HL-60/S4 treated with phorbol 12-myristate 13-acetate at 8.2 ng/mL for 4 days and 3 days (cell line): ENCODE measurements around the gene CTXND1.
"Not testable (repeated sequence)": the region's sequence is repeated elsewhere in the genome, so short reads cannot be mapped to it uniquely, and the experiment has no call there.

Source experiments
- in situ Hi-C: fragments of 300-500 bp; cut with MboI; formaldehyde crosslinking; loops from 2 replicates; pipeline ENCODE4 v1.15.0; 2022; ENCODE audit warnings: low sequenced_read_pairs

The CTXND1 gene

DNA sequence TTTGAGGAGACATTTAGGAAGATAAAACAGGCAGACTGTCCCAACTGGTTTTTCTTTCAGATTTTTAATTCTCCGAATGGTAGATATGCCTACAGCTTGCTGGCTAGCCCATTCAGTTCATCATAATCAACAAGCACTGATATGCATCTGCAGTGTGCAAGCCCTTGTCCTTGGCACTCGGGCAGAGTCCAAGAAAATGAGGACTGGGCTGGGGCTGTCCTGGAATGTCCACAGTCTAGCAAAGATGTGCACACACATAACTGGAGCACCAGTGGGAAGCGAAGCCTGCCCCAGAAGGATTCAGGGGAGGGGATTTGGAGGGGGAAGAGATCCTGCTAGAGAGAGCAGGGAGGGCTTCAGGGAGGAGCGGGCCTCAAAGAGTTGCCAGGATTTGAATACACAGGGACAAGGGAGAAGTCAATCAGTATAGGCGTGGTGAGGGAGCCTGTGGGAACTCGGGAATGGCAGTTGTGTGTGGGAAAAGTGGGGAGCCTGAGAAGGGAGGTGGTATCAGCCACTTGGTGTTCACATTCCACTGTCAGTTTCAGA is 90.5 kb downstream of the CTXND1 start:
- in situ Hi-C loops, result no loop called here

- in situ Hi-C loops, result no loop called here
Observed at GRCh38 chr15:80160570-80161156, 91.3 kb downstream of the CTXND1 start.

GRCh38 chr15:80159811-80160569 is 92.0 kb downstream of the CTXND1 start:
- in situ Hi-C loops, result no loop called here

DNA sequence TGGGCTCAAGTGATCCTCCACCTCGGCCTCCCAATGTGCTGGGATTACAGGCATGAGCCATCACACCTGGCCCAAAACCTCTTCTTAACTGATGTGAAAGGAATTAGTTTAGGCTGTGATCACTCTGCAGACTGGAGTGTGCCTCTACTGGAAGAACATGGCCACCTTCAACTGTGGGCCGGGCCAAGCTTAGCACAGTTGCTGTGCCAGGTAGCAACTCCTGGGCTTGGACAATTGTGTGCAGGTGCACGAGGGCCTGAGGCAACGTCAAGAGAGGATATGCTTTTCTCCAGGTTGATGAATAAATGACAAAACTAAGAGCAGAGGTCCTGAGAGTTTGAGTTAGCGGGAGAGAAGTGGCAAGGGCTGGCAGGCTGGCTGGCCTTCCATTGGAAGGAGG is 92.7 kb downstream of the CTXND1 start:
- in situ Hi-C loops, result no loop called here

DNA sequence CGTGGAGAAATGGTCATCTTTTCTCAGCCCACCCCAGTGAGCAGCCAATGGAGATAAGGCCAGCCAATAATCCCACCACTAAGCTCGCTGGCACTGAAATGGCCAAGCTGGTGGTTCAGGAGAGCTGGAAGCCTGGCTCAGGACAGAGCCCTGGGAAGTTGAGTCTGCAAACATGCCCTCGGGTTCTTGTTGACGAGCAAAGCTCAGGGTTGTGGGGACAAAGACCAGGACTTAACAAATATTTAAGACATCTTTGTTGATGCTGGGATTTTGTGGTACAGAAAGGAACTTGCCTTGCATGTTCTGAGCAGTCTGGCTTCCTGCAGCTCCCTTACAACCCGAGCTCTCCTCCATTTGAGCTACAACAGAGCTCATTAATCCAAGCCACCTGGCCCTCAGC is 94.8 kb downstream of the CTXND1 start:
- in situ Hi-C loops, result no loop called here

GRCh38 chr15:80156176-80156720 is 95.8 kb downstream of the CTXND1 start:
- in situ Hi-C loops, result no loop called here

- in situ Hi-C loops, result not testable (repeated sequence)
Observed at GRCh38 chr15:80155378-80156175, 96.4 kb downstream of the CTXND1 start.

- in situ Hi-C loops, result no loop called here
Observed at GRCh38 chr15:80155001-80155377, 97.0 kb downstream of the CTXND1 start.

GRCh38 chr15:80154336-80154735 is 97.7 kb downstream of the CTXND1 start:
- in situ Hi-C loops, result no loop called here

GRCh38 chr15:80153900-80154299 is 98.1 kb downstream of the CTXND1 start:
- in situ Hi-C loops, result no loop called here

- in situ Hi-C loops, result no loop called here
Observed at GRCh38 chr15:80152896-80153876, 98.8 kb downstream of the CTXND1 start, which contains the start of gene FAH. TSS of gene FAH (plus strand) at chr15:80152999. CDS start at chr15:80153055, 56 bp downstream.

DNA sequence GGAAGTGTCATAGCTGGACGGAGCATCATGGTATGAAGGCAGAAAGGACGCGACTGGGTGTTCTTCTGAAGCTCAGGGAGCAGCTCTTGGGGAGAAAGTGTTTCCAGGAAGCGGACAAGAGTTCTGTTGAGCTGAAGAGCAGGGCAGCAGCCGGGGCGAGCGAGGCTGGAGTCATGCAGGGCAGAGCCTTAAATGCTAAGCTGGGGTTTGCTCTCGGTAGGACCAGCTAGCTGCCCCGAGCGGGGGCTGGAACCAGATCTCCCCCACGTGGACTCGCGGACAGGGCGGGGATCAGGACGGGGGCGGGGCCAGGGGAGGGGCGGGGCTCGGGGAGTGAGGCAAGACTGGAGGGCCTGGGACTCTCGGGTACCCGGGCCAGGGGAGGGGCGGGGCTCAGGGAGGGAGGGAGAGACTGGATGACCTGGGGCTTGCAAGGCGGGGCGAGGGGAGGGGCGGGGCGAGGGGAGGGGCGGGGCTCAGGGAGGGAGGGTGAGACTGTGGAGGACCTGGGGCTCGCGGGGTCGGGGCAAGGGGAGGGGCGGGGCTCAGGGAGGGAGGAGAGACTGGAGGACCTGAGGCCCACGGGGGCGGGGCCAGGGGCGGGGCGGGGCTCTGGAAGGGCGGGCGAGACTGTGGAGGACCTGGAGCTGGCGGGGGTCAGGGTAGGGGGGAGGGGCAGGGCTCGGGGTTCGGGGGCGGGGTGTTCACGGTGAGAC is 99.7 kb downstream of the CTXND1 start:
- in situ Hi-C loops, result no loop called here

- in situ Hi-C loops, result no loop called here
Observed at GRCh38 chr15:80151576-80151975, 100.4 kb downstream of the CTXND1 start.

GRCh38 chr15:80151148-80151547 is 100.9 kb downstream of the CTXND1 start:
- in situ Hi-C loops, result no loop called here
